AG04449 (cell line): Measurements from ENCODE around the gene PRDM8.
A peak's percentile ranks its signal among the peaks of the same experiment; 100 is the strongest.

ENCODE experiments used
- CTCF ChIA-PET: fragments of 350-600 bp; formaldehyde crosslinking; extraction: SDS; loops from one replicate; lab custom pipeline; 2021; ENCODE audit warnings: antibody characterized with exemption; lab: Yijun Ruan, JAX
- POLR2A ChIA-PET: fragments of 400-600, 350-600 bp; formaldehyde crosslinking; extraction: SDS; loops from one replicate; lab custom pipeline; 2020; ENCODE audit warnings: antibody characterized with exemption, inconsistent platforms; lab: Yijun Ruan, JAX
- DNase-seq: peaks from one replicate; pipeline ENCODE4 v3.0.0-alpha.2; 2010; ENCODE audit warnings: low read depth, low spot score
- H3K4me3 ChIP-seq: 2 replicates; pipeline ENCODE4 v1.5.1; 2011; ENCODE audit warnings: low read depth, mild to moderate bottlenecking, control low read depth, low read length
- CTCF ChIP-seq: IDR thresholded peaks from one replicate; pipeline ENCODE4 v1.5.1; 2011; ENCODE audit warnings: mild to moderate bottlenecking, moderate library complexity, low read length, control low read depth, inconsistent platforms; ENCODE audit not compliant: insufficient read depth; ENCODE audit errors: missing control alignments

Gene PRDM8

GRCh38 chr4:80179637-80180161 lies 17.6 kb upstream of the PRDM8 start:
- DNase-seq, result no peak
- CTCF ChIA-PET, result interaction anchor here (0.7 to 2.1 kb wide), 2 partner anchors 11 to 157 kb away, joined by 3 to 4 read pairs; no protein-coding TSS in a partner anchor
- no peak overlapping the region for H3K4me3 ChIP-seq
- TF ChIP-seq CTCF, result no peak
- POLR2A ChIA-PET, result no interaction called here

DNA sequence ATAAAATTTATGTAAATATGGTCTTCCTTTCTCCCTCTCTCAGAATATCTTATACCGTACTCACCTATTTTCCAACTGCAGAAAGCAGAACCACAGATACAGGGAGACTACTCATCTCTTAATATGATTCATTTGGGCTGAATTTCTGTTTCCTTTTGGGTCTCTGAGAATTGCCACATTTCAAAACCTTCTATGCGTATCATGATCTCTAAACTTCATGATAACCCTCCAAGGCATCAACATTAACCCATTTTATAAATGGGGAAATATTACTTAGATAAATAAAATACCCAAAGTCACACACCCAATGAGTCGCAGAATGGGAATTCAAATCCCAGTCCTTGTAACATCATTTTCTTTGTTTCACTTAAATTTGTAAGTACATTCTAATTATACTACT lies 16.6 kb upstream of the PRDM8 start:
- TF ChIP-seq CTCF, result no peak
- CTCF ChIA-PET, result interaction anchor here (0.6 to 11.0 kb wide), 7 partner anchors 9 to 156 kb away, joined by 3 to 81 read pairs (median 4); no protein-coding TSS in a partner anchor
- no peak overlapping the region for H3K4me3 ChIP-seq
- POLR2A ChIA-PET, result no interaction called here
- no peak for DNase-seq

- no peak for DNase-seq
- TF ChIP-seq CTCF, result no peak
- H3K4me3 ChIP-seq, result no peak overlapping the region
- POLR2A ChIA-PET, result interaction anchor here (1.6 to 3.3 kb wide), 2 partner anchors 20 to 110 kb away, joined by 4 to 10 read pairs; no protein-coding TSS in a partner anchor
- CTCF ChIA-PET, result interaction anchor here (0.9 to 11.0 kb wide), 18 partner anchors 11 to 1229 kb away, joined by 3 to 100 read pairs (median 6); partner anchors contain the start of genes ANTXR2, CFAP299 and PRDM8
Observed at GRCh38 chr4:80182237-80182866, 15.0 kb upstream of the PRDM8 start.

DNA sequence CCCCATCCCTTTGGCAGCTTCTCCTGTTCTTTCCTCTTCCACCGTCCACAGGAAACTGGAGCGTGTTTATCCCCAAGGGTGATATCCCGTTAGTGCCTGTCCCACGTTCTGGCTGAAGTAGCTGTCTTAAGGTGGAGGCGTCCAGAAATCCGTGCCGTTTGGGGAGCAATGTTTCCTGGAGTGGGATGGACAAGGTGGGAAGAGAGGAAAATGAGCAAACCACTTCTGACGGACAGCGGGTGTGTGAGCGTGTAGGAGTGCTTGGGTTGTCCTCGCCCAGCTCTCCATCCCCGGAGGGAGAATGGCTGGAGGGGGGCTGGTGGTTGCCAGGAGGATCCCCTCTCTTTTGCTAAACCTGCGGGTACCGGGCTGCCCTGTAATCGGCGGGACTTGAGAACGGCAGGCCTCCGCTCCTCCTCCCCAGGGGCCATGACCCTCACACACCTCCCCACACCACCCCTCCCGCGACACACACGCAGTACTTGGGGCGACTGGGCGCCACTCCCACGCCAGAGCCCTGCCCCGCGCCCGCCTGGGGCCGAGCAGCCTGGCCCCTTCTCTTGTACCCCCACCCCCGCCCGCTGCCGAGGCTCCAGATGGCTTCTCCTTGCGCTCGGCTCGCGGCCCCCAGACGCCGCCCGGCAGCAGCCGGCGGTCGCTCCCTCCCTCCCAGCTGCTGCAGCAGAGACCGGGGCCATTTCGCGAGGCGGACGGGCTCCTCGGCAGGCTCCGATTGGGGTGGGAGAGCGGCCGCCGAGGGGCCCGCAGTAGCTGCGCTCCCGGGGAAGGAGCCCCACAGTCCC lies 13.9 kb upstream of the PRDM8 start:
- POLR2A ChIA-PET, result interaction anchor here (1.6 to 3.3 kb wide), 2 partner anchors 18 to 112 kb away, joined by 4 to 10 read pairs; no protein-coding TSS in a partner anchor
- TF ChIP-seq CTCF, result no peak
- peak overlapping the region; percentile 90 for H3K4me3 ChIP-seq
- no peak for DNase-seq
- CTCF ChIA-PET, result interaction anchor here (0.7 to 11.0 kb wide), 32 partner anchors 8 to 1230 kb away, joined by 3 to 100 read pairs (median 4); partner anchors contain the start of genes ANTXR2 and PRDM8

GRCh38 chr4:80184053-80184824 lies 13.1 kb upstream of the PRDM8 start:
- TF ChIP-seq CTCF, result peak; percentile 97
- CTCF ChIA-PET, result interaction anchor here (0.7 to 11.0 kb wide), 45 partner anchors 9 to 1231 kb away, joined by 3 to 100 read pairs (median 4); partner anchors contain the start of genes ANTXR2 and PRDM8
- no peak for DNase-seq
- H3K4me3 ChIP-seq, result peak overlapping the region; percentile 90
- POLR2A ChIA-PET, result interaction anchor here (0.6 to 3.3 kb wide), 3 partner anchors 19 to 112 kb away, joined by 3 to 10 read pairs (median 3); partner anchors contain the start of gene FGF5
